PC-9 (cell line): Measurements from ENCODE around the gene VPS16.

Experiments used
- CTCF ChIP-seq: fragments of 200-600 bp; sonication (generic); conservative IDR thresholded peaks from 2 replicates; pipeline ENCODE4 v1.6.1; 2017; ENCODE audit warnings: mixed run types, antibody characterized with exemption, mild to moderate bottlenecking, moderate library complexity
- EZH2 ChIP-seq: fragments of 200-600 bp; sonication (generic); IDR thresholded peaks from 2 replicates; pipeline ENCODE4 v1.8.0; 2017; ENCODE audit warnings: antibody characterized with exemption, low read depth

DNA sequence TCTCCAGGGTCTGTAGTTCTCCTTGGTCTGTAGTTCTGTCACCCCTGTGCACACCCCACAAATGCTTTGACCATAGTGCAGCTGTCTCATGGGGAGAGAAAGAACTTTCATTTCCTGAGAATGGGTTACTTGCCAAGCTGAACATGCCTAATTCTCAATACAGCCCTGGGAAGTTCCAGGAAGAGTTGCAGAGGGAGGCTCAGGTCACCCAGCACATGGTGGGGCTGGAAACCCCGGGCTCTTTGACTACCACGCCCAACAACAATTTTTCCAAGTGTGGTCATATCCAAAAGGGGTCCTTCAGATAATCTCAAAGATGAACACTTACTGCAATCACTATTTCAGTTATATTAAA is 30.5 kb downstream of the VPS16 start:
- no peak for TF ChIP-seq CTCF
- no peak for TF ChIP-seq EZH2
